GM12801 (cell line): ENCODE measurements around the gene FKBP4.

Source experiments
- TF ChIP-seq, protein P1 (sequence below): IDR thresholded peaks from one replicate; pipeline ENCODE4 v1.5.1; 2011; ENCODE audit warnings: control low read depth; ENCODE audit not compliant: insufficient read length; ENCODE audit errors: extremely low read depth

FKBP4 gene

DNA sequence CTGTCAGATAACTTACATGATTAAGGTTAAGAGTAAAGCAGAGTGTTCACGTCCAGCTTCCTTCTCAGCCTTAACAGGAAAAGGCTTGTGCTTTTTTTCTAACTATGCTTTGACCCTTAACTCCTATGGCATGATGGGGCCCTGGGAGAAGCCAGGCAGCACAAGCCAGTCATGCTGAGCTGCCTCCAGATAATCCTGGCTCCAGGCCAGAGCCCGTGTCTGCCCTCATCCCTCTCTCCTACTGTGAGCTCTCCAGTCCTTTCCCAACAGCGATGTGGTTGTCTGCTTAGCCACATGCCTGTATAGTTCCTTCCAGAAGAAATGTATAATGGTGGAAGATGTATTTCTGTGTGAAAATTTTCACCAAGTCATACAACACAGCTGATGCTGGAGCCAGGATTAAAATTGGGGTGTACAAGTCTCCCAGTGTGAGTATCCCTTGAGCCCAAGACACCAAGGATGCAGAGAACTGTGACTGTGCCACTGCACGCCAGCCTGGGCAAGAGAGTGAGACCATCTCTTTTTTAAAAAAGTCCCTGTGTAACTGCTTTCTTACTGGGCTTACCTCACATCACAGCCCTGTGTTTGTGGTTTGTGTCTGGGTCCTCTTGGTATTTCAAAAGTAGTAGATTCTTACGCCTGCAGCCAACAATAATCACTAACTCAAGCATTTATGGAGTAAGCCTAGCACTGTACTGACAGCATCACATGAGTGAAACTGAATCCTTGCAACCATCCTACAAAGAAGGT lies 9.8 kb downstream of the FKBP4 start:
- TF ChIP-seq, protein P1, sequence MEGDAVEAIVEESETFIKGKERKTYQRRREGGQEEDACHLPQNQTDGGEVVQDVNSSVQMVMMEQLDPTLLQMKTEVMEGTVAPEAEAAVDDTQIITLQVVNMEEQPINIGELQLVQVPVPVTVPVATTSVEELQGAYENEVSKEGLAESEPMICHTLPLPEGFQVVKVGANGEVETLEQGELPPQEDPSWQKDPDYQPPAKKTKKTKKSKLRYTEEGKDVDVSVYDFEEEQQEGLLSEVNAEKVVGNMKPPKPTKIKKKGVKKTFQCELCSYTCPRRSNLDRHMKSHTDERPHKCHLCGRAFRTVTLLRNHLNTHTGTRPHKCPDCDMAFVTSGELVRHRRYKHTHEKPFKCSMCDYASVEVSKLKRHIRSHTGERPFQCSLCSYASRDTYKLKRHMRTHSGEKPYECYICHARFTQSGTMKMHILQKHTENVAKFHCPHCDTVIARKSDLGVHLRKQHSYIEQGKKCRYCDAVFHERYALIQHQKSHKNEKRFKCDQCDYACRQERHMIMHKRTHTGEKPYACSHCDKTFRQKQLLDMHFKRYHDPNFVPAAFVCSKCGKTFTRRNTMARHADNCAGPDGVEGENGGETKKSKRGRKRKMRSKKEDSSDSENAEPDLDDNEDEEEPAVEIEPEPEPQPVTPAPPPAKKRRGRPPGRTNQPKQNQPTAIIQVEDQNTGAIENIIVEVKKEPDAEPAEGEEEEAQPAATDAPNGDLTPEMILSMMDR = no peak

DNA sequence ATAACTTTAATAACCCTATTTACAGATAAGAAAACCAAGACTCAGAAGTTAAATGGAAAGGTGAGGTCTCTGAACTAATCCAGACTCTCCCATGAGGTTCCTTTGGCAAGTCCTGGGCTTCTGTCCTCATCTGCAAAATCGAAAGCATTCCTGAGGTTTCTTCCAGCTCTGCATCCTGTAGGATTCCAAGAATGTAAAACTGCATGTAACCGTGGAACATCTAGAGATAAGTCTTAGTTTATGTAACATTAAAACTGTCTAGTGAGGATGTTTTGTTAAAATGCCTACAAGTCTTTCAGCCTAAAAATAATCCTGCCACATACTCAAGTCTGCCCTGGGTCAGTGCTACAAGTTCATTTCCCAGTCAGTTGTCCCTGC lies 10.4 kb downstream of the FKBP4 start:
- TF ChIP-seq, protein P1 = no peak

DNA sequence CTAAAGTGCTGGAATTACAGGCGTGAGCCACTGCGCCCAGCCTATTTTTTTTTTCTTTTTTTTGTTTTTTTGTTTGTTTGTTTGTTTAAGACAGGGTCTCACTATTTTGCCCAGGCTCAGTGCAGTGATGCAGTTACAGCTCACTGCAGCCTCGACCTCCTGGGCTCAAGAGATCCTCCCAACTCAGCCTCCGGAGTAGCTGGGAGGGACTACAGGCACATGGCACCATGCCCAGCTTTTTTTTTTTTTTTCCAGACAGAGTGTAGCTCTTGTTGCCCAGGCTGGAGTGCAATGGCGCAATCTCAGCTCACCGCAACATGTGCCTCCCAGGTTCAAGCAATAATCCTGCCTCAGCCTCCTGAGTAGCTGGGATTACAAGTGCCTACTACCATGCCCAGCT lies 11.9 kb downstream of the FKBP4 start:
- TF ChIP-seq, protein P1 = no peak

DNA sequence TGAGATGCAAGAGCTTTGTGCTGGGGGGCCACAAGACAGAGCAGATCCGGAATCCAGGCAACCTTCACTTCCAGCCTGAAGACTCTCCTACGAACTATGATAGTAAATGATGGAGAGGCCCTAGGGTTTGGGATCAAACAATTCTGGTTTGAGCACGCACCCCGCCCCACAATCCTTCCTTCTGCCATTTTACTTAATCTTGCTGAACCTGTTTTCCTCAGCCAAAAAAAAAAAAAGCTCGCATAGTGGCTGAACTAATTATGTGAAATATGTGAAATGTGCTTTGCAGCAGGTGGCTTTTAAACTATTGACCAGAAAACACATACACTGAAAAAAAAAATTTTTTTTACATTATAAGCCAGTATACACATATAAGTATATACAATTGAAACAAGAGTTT lies 17.0 kb downstream of the FKBP4 start:
- TF ChIP-seq, protein P1 = no peak

DNA sequence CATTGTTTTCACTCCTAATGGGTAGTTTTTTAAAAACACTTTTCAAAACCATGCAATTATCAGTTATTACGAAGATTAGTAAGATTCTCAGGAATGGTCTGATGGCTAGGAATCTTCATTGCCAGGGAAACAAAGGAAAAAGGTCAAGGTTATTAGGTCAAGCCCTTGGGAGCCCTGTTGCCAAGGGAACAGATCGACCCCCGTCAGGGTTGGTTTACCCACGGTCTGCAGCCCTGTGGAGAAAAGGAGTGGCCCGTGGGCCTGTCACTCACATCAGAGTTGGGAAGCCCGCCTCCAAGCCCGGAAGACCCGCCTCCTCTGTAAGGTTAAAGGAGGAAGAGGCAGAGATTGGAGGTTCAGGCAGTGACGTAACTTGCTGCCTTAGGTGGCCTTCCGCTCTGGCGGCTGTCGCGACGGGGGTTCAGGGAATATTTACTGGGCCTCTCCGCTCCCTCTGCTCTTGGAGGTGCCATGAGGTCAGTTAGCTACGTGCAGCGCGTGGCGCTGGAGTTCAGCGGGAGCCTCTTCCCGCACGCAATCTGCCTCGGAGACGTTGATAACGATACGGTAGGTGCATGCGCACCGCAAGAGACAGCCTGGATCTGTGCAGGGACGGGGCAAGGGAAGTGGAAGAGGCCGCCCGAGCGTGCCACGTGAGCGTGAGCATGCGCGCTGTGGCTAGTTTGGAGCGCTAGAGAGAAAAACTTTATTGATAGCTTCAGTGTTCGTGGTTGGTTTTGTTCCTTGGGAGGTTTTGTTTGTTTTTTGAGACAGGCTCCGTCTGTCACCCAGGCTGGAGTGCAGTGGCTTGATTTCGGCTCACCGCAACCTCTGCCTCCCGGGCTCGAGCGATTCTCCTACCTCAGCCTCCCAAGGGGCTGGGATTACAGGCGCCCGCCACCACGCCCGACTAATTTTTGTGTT lies 17.8 kb downstream of the FKBP4 start, which contains the start of gene ITFG2:
TSS of gene ITFG2 (plus strand) at position 379 of the 924 bp plus-strand sequence. CDS start at position 472, 93 bp downstream.
- TF ChIP-seq, protein P1 = no peak

DNA sequence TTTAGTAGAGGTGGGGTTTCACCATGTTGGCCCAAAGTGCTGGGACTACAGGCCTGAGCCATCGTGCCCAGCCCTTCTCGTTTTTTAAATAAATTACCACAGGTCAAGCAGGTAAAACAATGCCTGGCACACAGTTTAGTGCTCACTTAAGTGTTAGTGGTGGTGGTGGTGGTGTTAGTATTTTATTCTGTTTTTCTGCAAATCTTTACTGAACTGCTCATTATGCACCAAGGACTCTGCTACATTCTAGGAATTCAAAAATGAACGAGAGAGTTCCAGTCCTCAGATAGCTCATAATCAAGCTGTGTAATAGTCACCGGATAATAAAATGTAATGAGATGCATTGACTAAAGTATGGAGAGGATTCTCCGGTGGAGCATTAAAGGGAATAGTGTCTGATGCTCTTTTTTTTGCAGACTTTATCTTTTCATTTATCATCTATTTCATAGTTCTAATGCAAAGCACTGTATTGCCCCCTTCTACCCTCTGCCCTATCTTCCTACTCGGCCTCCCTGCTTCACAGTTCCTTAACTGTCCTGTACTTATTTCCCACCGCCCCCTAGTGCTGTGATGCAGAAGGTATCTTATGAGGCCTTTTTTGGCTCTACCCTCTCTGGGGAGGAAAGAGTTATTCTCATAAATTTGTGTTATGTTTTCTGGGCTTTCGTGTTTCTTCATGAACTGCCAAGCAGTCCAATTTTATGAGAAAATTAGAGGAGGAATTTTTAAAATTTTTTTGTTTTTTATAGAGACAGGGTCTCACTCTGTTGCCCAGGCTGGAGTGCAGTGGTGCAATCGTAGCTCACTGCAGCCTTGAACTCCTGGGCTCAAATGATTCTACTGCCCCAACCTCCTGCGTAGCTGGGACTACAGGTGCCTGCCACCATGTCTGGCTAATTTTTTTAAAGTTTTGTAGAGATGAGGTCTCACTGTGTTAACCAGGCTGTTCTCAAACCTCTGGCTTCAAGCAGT lies 18.7 kb downstream of the FKBP4 start:
- TF ChIP-seq, protein P1 = no peak
